HG02981 (cell line): ENCODE data around the gene PCMTD2.

ENCODE experiments used
- ATAC-seq: cut with Tn5 transposase; IDR thresholded peaks from one replicate; pipeline ENCODE4 v1.9.1; 2021; ENCODE audit warnings: mild to moderate bottlenecking, moderate library complexity; ENCODE audit not compliant: unreplicated experiment

PCMTD2 gene

GRCh38 chr20:64238115-64238825 lies 17.3 kb upstream of the PCMTD2 start:
- ATAC-seq: no peak

DNA sequence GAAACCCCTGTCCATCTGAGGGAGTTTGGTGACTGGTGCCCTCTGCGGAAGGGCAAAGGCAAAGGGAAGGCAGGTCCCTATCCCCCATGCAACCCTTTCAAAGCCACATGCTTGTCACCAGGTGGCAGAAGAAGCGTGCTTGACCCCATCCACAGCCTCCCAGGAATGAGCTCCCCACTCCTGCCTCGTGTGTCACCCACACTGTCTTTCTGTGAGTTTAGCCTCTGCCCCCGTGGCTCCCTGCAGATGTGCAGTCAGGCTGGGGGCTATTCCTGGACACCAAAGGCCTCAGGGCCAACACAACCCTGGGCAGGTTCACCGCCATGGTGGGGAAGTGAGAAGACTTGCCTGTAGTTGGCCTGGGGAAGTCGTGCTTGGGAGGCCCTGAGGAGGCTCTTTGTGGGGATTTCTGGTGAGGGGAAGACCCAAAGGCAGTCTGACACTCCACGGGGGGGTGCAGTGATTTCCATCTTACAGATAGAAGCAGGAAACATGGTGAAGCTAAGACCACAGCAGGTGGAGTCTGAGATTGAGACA lies 16.6 kb upstream of the PCMTD2 start:
- ATAC-seq: no peak

DNA sequence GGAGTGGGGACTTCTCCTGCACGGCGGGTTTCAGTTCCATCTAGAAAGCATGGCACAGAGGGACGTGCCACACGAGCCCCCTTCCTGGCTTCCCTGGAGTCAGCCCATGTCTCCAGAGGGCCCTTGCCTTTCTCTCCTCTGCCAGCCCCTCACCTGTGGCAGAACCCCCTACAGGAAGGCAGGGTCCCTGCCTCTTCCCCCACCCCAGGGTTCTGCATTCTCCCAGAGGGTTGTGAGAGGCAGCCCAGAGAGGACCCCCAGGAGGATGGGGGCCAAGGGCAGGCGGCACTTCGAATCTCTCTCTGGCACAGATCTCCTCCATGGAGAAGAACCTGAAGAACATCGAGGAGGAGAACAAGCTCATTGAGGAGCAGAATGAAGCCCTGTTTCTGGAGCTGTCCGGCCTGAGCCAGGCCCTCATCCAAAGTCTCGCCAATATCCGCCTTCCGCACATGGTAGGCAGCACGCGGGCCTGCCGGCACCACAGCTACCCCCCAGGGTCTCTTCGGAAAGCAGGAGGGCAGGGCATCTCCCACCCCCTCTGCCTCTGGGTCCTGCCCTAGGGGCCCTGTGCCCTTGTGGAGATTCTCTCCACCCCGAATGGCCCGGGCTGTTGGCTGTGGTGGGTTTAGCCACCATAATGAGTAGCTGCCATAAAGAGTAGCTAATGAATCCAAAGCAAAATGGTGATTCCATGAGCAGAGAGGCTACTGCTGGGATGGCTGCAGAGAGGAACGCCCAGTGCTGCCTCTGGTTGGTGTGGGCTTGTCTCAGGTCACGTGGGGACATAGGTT lies 15.9 kb upstream of the PCMTD2 start:
- no peak for ATAC-seq

DNA sequence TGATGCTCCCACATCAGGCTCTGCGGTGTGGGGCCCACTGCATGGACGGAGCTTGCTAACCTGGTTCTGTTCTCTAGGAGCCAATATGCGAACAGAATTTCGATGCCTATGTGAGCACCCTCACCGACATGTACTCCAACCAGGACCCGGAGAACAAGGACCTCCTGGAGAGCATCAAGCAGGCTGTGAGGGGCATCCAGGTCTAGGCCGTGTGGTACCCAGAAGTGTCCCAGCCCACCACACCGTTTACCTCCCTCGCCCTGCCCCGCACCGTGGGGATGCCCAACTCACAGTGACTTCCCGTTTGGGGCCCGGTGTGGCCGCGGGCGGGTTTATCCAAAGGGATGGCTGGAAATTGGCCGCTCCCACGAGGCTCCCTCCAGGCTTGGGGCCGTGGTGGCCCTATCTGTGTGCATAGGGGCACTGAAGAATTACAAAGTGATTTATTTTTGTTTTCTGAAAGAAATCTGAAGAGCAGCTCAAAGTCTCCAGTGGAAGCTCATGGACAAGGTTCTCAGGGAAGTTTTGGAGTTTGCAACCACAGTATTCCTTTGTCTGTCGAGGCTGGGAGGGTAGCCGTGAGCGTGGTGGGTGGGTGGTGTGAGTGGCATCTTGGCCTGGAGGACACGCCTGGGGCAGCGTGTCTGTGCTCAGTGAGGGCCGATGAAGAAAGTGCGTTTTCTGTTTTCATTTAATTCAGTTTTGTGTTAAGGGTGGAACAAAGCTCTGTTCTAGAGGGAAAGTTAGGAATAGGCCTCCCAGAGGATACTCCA lies 15.1 kb upstream of the PCMTD2 start:
- ATAC-seq: no peak

GRCh38 chr20:64241061-64241460 lies 14.5 kb upstream of the PCMTD2 start:
- ATAC-seq: no peak

GRCh38 chr20:64242003-64242796 lies 13.3 kb upstream of the PCMTD2 start:
- no peak for ATAC-seq

DNA sequence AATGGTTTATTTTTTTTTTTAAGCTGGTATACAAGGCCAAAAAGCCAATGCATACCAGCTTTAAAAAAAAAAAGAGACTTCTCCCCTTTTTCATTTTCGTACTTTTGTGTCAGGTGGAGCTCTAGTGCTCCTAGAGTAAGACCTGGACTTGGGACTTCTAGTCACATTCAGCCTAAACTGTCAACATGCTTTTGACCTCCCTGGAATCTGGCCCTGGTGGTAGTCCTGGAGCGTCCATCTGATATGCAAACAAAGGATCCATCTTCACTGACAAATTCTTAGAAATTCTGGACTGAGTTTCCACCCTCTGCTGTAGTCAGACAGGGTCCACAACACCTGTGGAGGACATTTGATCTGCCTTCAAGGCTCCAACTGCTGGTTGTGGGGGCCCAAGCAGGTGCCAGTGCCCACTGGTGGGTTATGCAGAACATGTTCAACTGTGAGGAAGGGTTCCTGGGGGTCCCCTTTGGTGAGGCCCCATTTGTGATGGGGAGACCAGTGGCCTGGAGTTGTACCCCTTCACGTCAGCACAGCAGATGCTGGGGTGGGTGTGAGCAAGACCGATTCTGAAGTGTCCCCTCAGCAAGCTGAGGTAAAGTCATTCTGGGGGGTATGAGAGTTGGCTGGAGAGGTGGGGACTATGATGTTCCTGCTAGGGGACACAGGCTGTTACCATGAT lies 12.6 kb upstream of the PCMTD2 start:
- ATAC-seq: no peak

- no peak for ATAC-seq
Measured at GRCh38 chr20:64244281-64244805, 11.2 kb upstream of the PCMTD2 start.

- ATAC-seq: no peak
Measured at GRCh38 chr20:64244870-64245603, 10.5 kb upstream of the PCMTD2 start.

DNA sequence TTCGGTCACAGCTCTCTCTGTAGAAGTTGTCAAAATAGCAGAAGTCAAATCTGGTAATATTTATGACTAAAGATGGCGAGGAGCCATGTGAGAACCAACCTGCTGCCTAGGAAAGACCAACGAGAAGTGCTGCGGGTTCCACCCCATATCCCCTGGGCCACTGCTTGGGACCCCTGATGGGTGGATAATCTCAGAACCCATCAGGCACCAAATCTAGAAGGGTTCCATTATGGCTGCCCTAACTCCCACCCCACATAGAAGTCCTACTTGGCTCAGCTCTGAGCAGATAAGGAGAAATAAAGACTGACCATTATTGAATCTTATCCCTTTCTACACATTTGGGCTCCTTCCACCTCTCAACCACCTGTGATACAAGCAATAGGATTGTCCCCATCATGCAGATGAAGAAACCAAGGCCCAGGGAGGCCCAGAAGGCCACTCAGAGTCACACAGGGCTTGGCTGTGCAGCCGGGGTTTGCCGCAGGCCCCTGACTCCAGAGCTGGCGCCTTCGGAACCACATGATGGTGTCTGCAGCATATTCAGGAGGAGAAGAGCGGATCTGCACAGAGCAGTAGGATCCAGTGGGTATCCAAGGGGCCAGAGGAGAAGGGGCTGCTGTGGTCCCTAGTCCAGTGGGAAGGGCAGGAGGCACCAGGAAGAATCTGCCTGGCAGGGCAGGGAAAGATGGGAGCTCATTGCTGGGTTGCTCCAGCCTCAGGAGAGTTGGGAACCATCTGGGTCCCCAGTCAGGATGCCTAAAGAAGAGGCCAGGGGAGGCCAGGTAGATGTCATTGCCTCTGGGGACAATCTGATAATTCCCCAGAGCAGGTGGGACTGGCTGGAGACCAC lies 9.6 kb upstream of the PCMTD2 start:
- ATAC-seq: no peak

DNA sequence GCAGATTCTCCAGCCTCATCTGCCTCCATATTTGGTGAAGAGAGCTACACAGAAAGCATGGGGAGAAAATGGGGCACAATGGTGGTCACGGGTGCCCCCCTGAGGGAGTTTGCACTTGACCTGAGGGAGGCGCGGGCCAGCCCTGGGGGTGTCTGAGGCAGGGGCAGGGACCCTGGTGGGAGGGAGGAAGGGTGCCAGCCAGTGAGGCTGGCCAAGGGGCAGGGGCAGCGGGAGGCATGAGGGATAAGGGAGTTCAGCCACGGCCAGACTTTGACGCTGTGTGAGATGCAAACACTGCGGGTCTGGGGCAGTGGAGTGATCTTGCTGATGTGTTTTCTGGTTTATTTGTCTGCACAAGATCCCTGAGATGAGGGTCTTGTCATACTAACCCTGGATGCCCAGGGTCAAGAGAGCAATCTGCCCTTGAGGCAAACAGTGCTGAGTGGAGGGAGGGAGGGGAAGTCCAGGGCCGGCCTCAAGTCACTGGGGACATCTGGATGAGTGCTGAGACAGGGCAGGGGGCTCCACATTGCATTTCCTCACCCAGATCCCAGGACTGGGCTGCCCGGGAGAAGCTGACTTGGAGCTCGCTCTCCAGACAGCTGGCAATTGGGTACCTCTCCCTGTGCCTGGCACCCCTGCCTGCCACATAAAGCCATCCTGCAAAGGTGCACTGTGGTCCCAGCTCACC lies 8.8 kb upstream of the PCMTD2 start:
- ATAC-seq: no peak

GRCh38 chr20:64247307-64247618 lies 8.3 kb upstream of the PCMTD2 start:
- ATAC-seq: no peak

DNA sequence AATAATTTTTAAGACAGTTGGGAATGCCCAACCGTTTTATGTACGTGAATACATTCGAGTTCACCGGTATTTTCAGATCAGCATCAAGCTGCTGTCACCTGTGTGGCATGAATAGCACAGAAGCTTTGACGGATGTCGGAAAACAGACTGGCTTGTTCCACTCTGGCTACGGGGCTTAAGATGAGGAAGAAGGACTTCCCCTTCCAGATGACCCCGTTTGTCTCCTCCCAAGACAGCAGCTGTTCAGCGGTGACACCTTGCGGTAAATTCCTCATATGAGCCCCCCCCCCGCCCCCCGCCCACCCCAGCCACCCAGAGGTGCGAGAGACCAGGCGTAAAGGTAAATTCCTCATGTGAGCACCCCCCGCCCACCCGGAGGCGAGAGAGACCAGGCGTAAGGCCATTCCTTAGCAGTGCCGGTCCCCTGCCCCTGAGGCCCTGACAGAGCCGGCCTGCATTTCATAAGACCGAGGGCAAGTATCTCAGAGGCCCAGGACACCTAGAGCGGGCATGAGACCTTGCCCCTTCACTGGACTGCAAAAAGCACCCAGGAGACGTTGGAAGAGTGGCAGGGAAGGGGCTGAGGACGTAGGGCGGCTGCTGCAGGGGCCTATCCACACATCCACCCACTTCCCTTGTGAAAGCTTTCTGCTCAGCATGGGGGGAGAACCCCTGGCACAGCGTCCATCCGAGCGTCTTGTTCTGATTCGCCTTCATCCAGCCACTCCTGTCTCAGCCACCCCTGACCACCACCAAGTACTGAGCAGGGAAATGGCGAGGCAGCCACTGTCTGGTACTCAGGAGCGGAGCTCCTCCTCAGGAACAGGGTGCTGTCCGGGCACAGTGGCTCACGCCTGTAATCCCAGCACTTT lies 7.3 kb upstream of the PCMTD2 start:
- ATAC-seq: no peak

GRCh38 chr20:64250027-64250426 lies 5.5 kb upstream of the PCMTD2 start:
- no peak for ATAC-seq

- ATAC-seq: no peak
Measured at GRCh38 chr20:64253000-64253383, 2.6 kb upstream of the PCMTD2 start.

DNA sequence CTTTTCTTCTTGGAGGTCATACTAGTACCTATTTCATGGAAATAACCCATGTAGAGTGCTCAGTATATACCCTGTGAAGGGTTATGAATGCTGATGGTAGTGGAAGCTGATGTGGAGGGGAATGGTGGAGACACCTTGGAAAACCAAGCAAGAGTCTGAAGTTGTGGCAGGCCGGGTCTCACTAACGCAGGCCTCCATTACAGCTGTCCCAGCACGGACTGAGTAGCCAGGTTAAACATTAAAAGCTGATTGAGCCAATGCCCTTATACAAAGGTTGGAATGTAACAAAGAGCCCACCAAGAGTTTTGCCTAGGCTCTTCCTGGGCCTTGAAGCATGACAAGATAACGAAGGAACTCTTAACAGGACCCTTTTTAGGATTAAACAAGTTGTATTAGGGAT lies 2.1 kb upstream of the PCMTD2 start:
- no peak for ATAC-seq

DNA sequence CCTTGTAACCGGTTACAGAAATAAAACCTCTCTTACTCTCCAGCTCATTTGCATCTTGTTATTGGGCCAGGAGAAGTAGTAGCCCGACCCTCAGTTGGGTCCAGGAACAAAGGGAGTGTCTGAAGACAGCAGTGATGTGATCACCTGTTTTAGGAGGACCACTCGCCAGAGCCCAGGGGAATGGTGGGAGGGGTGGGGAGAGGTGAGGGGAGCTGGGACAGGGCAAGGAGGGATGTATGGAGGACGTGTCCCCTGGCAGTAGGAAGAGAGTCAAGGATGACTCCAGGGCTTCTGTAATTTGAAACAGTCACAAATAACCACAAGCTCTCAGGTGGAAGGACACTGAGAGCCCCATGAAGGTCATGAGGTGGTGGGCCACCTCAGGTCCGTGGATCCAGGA lies 1.4 kb upstream of the PCMTD2 start:
- no peak for ATAC-seq
